Stimulated activated CD8-positive, alpha-beta memory T cell treated with anti-CD3 and anti-CD28 coated beads, Interleukin-12 subunit alpha, Interleukin-12 subunit beta, amount 100 ng/mL, for 24 hours (primary cell): ENCODE measurements around the gene CDC5L.

Experiments used
- DNase-seq: peaks from one replicate; pipeline ENCODE4 v3.0.0-alpha.2; 2020; ENCODE audit errors: extremely low read depth

CDC5L gene

DNA sequence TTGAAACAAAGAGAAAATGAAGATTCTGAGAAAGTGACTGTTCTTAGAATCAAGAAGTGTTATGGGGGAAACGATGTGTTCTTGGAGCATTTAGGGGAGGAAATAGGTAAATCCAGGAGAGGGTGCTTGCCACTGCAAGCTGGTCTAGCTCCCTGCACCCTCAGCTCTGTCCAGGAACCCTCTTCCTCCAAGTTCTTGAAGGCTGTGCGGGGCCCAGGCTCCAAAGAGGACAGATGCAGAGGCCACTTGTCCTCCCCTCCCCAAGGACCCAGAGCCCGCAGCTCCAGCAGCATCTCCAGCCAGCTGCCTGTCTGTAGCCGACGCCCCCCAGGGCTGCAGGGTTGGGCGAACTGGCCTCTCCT is 87.9 kb downstream of the CDC5L start:
- no peak for DNase-seq

DNA sequence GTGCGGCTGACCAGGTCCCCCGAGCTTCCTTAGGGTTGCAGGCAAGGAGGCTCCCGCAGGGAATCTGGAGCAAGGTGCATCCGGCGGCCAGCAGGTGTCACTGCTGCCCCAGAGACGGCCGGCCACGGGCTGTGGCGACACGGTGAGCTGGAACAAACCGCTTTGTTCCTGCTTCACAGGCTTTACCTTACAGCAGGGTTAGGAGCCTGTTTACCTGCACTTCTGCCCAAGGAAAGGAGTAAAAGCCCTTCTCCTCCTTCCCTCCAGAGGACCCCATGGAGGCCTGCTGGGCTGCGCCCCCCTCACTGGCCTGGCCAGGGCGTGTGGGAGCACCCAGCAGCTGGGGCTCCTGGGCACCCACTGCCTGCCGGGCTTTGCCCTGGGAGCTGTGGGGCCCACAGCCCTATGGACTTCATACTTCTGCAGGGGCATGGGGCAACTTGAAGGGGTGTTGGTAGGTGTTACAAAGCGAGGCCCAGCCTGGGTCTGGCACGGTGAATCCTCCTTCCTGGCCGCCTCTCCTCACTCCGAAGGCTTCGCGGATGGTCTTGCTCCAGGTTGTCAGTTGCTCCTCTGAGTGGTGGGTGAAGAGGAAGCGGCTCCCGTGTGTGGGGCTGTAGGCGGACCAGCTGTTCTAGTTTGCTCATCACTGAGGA is 88.4 kb downstream of the CDC5L start:
- peak; percentile 15 for DNase-seq

DNA sequence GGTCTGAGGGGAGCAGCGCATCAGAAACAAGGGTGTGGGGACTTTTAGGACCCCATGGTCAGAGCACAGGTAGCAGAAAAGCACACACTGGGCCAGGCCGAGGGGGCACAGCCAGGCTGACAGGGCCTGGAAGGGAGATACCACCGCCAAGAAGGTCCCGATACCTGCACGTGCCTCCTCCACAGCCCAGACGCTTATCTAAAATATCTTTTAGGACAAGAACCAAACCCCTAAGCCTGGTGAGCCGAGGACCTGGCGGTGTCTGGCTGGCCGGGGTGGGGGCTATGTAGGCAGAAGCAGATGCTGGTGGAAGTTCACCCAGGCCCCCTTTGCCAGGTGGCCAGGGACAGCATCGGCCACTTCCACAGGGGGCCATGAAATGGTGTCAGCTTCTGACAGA is 89.3 kb downstream of the CDC5L start:
- no peak for DNase-seq

DNA sequence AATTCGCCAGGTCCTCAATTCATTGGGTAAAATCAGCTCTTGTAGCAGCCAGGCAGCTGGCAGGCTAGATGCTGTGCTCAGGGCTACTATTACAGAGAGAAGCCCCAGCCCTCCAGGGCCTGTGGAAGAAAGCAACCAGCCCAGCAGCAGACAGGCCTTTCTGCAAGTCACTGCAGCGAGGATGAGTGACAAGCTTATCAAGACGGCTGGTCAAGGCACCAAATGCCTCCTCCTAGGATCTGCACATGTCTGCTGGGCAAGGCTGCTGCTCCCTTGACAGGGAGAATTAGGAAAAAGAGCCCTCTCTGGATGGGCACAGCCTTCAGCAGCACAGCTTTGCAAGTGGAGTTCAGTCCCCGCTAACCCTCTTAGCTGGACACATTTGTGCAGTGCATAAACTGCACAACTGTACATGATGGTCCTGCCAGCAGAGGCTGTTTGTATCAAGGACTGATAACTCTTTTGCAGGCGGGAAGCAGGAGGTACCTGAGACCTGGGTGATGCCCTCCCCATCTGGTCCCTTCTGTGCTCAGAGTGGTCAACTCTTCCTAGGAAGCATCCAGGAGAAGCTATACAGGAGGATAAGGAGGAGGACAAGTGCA is 89.9 kb downstream of the CDC5L start:
- no peak for DNase-seq

DNA sequence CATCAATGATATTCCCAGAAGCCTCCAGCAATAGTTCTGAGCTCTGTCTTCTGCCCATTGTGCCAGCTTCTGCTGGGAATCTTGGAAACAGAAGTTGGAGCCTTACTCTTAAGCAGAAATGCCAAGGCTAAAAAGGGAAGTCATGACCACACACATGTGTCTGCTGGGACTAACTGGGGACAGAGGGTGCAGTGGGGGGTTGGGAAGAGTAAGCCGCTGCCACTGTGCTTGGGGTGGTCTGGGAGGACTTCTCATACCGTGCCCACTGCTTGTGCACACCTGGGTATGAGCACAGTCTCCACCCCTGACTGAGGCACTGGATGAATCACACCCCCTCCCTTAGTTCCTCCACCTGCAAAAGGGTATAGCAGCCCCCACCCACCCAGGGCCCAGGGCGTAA is 90.7 kb downstream of the CDC5L start:
- DNase-seq, result no peak

DNA sequence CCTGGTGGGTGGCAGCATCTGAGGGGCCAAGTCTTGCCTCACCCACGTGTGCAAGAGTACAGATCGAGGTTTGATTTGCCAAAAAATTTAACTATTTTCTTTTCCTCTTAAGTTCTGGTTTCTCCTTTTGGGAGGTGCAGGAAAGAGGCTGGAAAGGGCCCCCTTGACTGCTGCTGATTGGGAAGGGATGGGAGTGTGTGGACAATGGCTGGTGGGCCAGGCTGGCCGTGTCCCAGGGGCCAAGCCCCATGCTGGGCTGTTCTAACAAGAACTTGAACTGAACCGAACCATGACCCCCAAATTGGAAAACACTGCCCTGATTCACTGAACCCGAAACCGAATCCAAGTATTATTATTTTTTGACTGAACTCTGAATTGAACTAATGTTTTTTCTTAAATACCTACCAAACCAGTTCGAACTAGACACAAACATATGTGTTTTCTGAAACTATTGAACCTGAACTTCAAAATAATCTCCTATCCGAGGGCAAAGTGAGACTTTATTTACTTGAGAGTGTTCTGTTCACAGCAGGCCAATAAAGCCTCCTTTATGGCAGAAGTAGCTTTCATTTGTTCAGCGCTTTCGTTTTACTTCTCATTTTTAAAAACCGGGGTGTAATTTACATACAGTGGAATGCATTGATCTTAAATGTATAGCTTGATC is 91.2 kb downstream of the CDC5L start:
- DNase-seq, result no peak

DNA sequence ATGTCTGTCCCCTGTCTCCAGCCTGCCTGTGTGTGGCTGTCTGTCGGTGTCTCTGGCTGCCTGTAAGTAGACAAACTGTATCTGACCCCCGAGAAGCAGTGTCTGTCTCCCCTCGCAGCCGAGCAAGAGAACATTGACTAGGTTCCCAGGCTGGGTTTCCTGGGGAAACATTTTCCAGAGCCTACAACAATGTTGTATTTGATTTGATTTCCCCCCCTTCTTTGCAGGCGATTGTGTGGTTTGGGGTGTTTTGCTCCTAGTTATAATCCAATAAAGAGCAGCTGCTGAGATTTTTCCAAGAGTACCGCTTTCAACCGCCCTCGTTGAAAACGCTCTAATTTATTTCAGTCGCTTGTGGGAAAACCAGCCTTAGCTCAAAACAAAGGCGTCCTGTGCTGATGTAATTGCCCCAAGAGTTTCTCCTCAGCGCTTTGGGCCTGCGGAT is 92.6 kb downstream of the CDC5L start:
- no peak for DNase-seq

DNA sequence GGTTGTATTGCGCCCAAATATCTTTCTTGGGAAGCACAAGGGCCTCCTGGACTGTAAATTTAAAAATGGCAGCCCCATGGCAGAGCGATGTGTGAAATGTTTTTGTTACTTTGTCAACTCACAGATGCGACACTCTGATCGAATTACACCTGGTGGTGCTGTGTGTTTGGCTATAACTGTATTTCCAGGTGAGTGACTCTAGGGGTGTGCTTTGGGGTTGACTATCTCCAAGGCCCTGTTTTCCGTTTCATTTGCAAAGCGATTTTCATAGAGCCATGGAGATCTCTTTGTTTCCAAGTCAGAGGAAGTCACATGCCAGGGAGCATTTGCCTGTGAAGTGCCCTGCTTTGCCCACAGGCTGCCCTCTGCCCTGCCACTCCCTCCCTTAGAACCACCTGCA is 93.5 kb downstream of the CDC5L start:
- DNase-seq, result no peak

DNA sequence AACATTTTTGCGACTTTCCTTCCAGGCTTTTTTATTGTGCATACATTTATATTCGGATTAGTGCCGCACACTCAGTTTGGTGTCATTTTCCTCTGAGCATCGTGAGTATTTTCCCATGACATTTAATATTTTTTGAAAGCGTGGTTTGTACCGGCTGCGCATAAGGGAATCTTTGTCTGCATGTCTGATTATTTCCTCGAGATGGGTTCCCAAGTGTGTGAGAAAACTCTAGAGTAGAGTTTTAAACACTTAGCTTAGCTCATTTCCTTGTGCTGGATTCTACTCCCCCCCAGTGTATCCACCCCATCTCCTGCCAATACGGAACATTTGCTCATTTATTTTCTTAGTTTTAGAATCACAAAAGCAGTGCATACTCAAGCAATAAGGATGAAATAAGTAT is 94.3 kb downstream of the CDC5L start:
- no peak for DNase-seq

DNA sequence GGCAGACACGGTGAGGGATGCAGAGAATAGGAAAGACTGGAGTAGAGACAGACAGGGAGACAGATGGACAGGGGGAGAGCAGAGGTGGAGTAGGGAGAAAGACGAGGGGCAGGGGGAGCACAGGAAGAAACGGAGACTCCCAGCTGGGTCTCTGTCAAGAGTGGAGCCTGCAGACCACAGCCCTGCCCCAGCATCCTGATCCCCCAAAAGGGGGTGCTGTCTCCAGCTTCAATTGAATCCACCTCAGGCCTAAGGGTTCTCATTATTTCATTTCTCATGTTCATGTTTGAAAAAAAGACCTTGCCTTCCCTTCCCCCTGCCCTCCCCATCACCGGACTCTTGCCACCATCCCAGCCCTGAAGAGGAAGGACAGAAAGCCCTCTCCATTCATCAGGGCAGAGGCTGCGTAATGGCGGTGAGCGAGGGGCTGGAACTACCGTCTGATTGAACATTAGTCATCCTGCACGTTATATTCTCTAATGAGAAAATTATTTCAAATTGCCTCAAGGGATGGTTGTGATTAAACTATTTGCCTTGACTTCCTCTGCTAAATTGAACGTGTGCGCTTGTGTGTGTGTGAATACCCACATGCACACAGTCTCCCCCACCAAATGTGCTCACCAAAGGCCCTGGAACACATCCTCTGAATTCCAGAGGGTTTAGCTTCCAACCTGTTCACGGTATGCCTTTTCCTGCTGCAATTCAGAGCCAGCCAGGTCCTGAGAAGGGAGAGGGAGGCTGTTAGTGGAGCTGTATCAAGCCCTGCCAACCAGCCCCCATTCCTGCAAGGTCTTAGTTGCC is 98.3 kb downstream of the CDC5L start:
- DNase-seq, result no peak

DNA sequence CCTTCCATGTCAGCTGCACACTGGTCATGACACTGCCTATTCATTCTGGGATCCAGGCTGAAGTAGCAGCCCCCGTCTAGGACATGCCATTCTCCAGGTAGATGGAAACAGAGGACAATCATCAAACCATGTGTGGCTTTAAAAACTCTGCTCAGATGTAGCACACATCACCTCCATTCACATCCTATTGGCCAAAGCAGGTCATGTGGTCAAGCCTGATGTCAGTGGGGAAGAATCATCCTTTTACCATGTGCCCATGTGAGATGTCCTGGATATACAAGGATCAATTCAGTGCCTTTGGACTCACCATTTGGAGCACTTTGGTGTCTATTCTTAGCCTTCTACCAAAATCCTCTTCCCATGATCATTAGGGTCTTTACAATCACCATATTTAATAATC is 99.5 kb downstream of the CDC5L start:
- no peak for DNase-seq

DNA sequence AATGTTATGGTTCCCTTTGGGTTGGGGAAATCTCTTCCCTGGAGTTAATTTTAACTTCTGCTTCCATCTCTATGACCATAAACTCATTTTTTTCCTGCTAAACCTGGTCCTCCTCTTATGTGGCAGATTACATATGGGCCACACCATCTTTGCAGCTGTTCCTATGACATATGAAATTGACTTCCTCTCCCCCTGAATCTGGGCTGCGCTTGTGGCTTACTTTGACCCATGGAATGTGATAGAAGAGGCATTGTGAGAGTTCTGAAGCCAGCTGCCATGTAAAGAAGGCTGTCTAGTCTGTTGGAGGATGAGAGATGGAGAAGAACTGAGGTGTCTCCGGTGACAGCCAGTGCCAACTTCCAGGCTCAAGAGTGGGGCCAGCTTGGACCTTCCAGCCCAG is 100.1 kb downstream of the CDC5L start:
- DNase-seq, result no peak

DNA sequence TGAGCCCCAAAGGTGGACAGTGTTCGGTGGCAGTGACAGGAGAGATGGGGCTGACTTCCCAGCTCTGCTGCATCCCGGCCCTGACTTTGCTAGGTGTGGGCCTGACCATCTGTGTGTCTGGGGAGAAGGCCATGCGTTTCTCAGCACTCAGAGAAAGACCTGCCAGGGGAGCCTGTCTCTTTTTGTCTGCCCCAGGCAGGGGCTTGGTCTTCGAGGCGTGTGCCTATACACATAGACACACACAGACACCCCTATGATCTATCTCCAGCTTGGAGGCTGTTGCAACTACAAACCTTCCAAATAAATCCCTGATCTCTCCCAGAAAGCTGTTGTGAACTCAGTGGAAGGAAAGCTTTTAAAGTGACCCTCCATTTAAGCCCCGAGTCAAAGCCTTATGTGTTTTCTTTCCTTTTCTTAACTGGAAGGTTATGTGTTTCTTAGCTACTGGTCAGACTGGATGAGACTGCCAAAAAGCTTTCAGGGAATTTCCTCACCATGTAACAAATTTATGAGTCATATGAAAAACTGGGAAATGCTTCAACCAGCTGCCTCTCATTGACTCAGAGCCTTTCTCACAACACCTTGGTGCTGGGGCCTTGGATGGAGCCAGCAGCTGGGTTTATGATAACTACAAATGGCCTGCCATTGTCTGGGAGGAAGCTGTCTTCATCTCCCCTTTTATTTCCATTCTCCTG is 102.6 kb downstream of the CDC5L start:
- DNase-seq, result no peak

DNA sequence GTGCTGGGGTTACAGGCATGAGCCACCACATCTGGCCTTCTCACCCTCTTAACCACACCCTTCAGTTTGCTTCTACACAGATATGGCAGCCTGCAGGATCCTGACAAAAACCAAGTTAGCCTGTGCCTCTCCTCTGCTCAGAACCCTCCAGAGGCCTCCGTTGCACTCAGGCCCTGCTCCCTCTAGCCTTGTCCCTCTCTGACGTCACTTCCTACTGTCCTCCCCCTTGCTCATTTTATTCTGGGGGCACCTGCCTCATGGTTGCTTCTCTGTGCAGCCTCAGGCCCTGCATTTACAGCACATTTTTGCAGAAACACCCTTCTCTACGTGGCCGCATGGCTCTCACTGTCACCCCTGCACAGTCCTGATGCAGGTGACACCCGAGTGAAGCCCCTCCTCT is 105.6 kb downstream of the CDC5L start:
- no peak for DNase-seq

DNA sequence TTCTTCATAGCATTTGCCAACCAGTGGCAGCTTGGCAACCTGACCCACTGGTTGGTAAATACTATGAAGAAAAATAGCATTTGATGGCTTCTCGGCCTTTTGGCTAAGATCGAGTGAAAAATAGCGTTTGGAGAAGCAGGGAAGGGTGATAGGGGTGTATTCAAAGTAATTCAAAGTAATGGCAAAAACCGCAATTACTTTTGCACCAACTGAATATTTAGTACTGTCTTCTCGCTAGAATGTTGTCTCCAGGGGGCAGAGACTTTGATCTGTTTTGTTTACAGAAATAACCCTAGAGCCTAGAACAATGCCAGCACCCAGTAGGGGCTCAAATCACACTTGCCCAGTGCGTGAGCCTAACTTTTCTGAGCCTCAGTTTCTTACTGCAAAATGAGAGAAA is 106.1 kb downstream of the CDC5L start:
- no peak for DNase-seq

DNA sequence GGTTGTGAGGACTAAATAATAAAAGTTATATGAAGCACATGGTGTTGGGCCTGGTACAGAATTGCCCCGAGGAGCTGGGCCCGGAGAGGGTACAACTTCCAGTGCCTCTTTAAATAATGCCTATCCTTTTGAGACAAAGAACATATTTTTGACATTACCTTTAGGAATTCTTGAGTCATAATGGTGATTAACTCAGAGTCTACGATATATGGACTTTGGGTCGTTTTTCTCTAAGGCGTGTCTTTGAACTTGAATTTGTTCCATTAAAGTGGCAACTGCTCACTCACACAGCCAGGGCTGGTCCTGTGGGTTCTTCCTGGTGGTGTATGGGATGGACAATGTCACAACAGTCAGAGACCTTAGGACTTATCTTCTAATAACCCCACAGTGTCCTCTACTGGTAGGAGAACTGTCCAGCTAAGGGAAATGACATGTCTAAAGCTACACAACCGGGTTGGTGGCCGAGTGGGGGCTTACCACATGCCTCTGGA is 106.5 kb downstream of the CDC5L start:
- no peak for DNase-seq

DNA sequence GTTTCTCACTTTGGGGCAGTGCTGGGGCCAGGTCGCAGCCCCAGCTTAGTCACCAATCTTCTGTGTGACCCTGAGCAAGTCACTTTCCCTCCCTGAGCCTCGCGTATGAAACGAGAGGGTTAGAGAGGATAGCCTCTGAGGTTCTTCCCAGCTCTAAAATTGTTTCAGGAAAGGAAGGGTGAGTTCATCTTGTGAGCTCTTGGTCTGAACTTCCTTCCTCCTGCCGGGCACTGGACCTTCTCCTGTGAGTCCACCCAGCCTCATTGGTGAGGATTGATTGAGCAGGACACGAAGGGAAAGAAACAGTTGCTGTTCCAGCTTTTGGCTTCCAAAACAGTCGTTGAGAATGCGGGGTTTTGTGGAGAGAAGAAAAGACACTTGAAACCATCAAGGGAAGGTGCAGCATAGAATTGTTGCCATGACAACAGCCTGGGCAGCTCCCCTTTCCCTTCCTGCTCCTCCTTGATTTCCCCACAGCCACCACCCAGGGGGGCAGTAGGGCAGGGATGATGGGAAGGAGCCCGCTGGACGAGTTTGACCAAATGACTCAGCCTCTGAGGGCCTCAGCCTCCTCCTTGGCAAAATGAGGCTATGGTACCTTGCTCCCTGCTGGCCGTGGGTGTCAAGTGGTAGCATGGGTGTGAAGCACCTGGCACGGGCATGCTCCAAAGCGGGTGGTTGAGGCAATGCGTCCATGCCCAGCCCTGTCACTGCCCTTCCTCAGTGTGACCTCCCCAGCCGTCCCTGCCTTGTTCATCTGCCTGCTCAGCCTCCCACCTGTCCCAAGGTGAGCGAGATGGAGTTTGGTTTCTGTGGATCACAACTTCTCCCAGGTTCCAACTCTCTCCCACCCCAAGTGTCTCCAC is 107.8 kb downstream of the CDC5L start:
- no peak for DNase-seq

DNA sequence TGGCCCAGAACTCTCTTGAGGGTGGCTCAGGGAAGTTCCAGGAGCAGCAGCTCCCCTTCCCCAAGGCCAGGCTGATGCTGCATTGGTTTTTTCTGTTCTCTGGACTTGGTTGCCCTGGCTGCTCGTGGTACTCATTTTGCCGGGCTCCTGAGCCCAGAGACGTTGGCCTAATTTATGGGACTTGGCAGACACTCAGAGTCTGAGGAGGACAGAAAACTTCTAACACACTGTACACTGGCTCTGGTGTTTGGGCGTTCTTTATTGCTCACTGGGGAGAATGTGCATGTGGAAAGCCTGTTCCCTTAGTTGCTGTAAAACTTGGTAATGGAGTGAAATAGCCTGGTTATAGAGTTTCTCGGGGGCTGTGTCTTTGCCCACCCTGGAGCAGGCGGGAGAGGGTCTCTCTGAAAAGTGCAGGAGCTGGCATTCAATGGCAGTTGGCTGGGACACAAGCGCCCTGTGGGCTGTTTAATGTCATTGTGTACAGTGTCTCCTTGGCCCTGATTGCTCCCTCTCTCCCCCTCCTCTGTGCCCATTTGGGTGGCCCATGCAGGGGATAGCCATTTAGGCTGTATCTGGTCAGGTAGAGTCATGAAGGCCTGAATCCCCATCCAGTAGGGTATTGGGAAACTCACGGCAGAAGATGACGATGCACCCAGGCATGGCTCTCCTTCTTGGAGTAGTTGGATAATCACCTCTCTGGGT is 109.3 kb downstream of the CDC5L start:
- DNase-seq, result no peak

DNA sequence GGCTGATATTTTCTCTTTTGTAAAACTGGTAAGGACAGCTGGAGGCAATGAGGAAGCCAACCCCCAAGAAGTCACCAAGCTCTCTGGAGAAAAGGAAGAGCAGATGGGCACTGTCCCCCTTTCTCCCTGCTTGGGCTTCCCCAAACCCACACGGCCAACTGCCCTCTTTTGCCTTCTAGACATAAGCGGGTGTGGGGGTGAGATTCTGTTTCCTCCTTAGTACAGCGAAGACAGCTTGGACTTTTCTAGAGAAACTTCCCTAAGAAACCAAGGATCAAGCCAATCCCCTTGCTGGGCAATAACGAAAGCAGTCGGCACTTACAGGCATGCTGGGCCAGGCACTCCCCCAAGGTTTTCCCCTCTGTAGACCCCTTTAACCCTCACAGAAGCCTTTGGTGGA is 110.3 kb downstream of the CDC5L start:
- DNase-seq, result no peak

DNA sequence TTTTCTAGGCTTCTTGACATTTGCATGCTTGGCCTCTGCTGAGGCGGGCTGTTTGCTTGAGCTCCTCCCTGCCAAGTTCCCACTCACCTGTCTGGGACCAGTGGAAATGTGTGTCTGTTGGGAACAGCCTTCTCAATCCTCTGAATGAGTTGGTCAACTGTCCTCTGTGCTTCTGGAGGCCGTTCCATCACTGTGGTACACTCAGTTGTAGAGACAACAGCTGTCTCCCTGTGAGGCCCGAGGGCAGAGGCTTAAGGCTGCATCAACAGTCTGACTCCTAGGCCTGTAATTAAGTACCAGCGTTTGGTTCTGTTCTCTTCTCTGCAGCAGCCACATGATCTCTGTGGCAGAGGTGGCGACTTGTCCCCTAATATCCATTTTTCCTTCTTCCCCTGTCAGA is 110.9 kb downstream of the CDC5L start:
- DNase-seq, result no peak
